ENCODE data around the gene WDR45. TPM values are rescaled to one million over a fixed set of nuclear protein-coding genes. Genes with fewer than 3 reads are reported as not detected.
"Not testable (repeated sequence)": the region's sequence is repeated elsewhere in the genome, so short reads cannot be mapped to it uniquely, and the experiment has no call there.

The WDR45 gene
- total RNA-seq, result 10 to 100 TPM; 68.1 to 77.9 (median 72.7) TPM

- Histone ChIP-seq H3K27ac (replicated peaks in 1 of 4) (peak within 1 kb of the TSS; percentile 89 to 93 (median 90)), H3K9me3 (no peaks in the 10 kb centered on the region), H3K27me3 (no peaks in the 10 kb centered on the region), H3K4me1 (peaks cover 0 to 17% (median 12%) of the 10 kb centered on the region in 4 donors), H3K4me3 (peak within 1 kb of the TSS; percentile 56 to 76 (median 68)), H3K36me3 (peaks cover 6 to 31% (median 29%) of the 10 kb centered on the region in 4 donors)
- intact Hi-C loops (cut with DNase I), result no loop called here
- DNase-seq (ENCODE audit: extremely low spot score), result peak; percentile 92
- TF ChIP-seq EP300 (IDR thresholded peaks at IDR 0.05) (no peak), POLR2A (IDR thresholded peaks at IDR 0.05; ENCODE audit: low read depth) (peak; percentile 40), POLR2AphosphoS5 (IDR thresholded peaks at IDR 0.05) (peak; percentile 83 to 90)
- 31% methylated on average over 36 of the region's 55 CpGs for WGBS
These were observed at the start of gene WDR45 for GRCh38 chrX:49079489-49080428. Gene WDR45, minus strand, starts transcription at chrX:49079887. Its CDS starts 1,792 bp downstream, at chrX:49078095.

- TF ChIP-seq EP300 (IDR thresholded peaks at IDR 0.05) (no peak), CTCF (IDR thresholded peaks at IDR 0.05) (no peak), POLR2A (IDR thresholded peaks at IDR 0.05; ENCODE audit: low read depth) (no peak), POLR2AphosphoS5 (IDR thresholded peaks at IDR 0.05) (no peak)
- Histone ChIP-seq H3K9me3 (no peaks in the 10 kb centered on the region), H3K4me1 (no peaks in the 10 kb centered on the region), H3K27ac (replicated peaks in 1 of 4) (no peak overlapping the region), H3K4me3 (no peak overlapping the region), H3K36me3 (no peaks in the 10 kb centered on the region), H3K27me3 (no peaks in the 10 kb centered on the region)
- intact Hi-C loops (cut with DNase I), result no loop called here
- no peak for DNase-seq (ENCODE audit: extremely low spot score)
- WGBS, result 69% methylated on average over 4 of the region's 4 CpGs
These were observed 49.7 kb upstream of the WDR45 start for GRCh38 chrX:49129427-49129826.

- H3K27ac ChIP-seq (replicated peaks in 1 of 4), result not testable (repeated sequence)
These were observed 48.1 kb upstream of the WDR45 start for GRCh38 chrX:49127742-49128258.

GRCh38 chrX:49122499-49122898 is 42.8 kb upstream of the WDR45 start:
- Histone ChIP-seq H3K4me3 (peak overlapping the region; percentile 67 to 75 (median 71)), H3K27ac (replicated peaks in 1 of 4) (no peak overlapping the region), H3K9me3 (no peaks in the 10 kb centered on the region), H3K27me3 (no peaks in the 10 kb centered on the region), H3K36me3 (peaks cover 9 to 34% (median 24%) of the 10 kb centered on the region in 4 donors), H3K4me1 (peaks cover 6 to 15% (median 11%) of the 10 kb centered on the region in 4 donors)
- intact Hi-C loops (cut with DNase I), result no loop called here
- no peak for TF ChIP-seq CTCF (IDR thresholded peaks at IDR 0.05)
- no peak for TF ChIP-seq EP300 (IDR thresholded peaks at IDR 0.05)
- TF ChIP-seq POLR2AphosphoS5 (IDR thresholded peaks at IDR 0.05), result no peak
- TF ChIP-seq POLR2A (IDR thresholded peaks at IDR 0.05; ENCODE audit: low read depth), result no peak
- no peak for DNase-seq (ENCODE audit: extremely low spot score)
- 76% methylated on average over 5 of the region's 5 CpGs for WGBS

More at GRCh38 chrX:49127742-49128258, 48.1 kb upstream of the WDR45 start:
- H3K4me1 ChIP-seq; H3K27me3 ChIP-seq; H3K36me3 ChIP-seq; intact Hi-C loops (cut with DNase I); DNase-seq (ENCODE audit: extremely low spot score); H3K4me3 ChIP-seq; H3K9me3 ChIP-seq: not testable (repeated sequence)
- WGBS, result 81% methylated on average over 13 of the region's 13 CpGs

GRCh38 chrX:49120091-49120490 is 40.4 kb upstream of the WDR45 start:
- no peak overlapping the region for H3K27ac ChIP-seq (replicated peaks in 1 of 4)
- intact Hi-C loops (cut with DNase I), result no loop called here
- peaks cover 20 to 58% (median 46%) of the 10 kb centered on the region in 4 donors for H3K36me3 ChIP-seq
- peaks cover 6 to 15% (median 11%) of the 10 kb centered on the region in 4 donors for H3K4me1 ChIP-seq
- WGBS, result 66% methylated on average over 1 of the region's 1 CpG
- TF ChIP-seq CTCF (IDR thresholded peaks at IDR 0.05), result no peak
- no peak for TF ChIP-seq POLR2AphosphoS5 (IDR thresholded peaks at IDR 0.05)
- no peak for TF ChIP-seq EP300 (IDR thresholded peaks at IDR 0.05)
- no peak for TF ChIP-seq POLR2A (IDR thresholded peaks at IDR 0.05; ENCODE audit: low read depth)
- H3K27me3 ChIP-seq, result no peaks in the 10 kb centered on the region
- H3K4me3 ChIP-seq, result no peak overlapping the region
- no peak for DNase-seq (ENCODE audit: extremely low spot score)
- H3K9me3 ChIP-seq, result no peaks in the 10 kb centered on the region
